ENCODE results near the gene SHISA4. TPM values are rescaled to one million over a fixed set of nuclear protein-coding genes. Genes with fewer than 3 reads are reported as not detected.

Gene SHISA4
- total and polyA plus RNA-seq, 4 experiments from 2014 or later = 0.58 to 0.94 (median 0.59) TPM; not detected in 1

GRCh38 chr1:201905234-201905890, 16.7 kb downstream of the SHISA4 start:
- no peak for DNase-seq
- no peaks in the 10 kb centered on the region for H3K36me3 ChIP-seq (ENCODE audit: insufficient read depth, low read length)
- peaks cover 0 to 1% (median 0%) of the 10 kb centered on the region in 4 donors for H3K4me1 Mint-ChIP-seq
- no peaks in the 10 kb centered on the region for H3K9me3 Mint-ChIP-seq
- no peak overlapping the region for H3K27ac Mint-ChIP-seq
- CTCF ChIA-PET (ENCODE audit: partially characterized antibody) = interaction anchor here (2.4 to 2.5 kb wide), 2 partner anchors 10 kb away, joined by 11 to 17 read pairs; no protein-coding TSS in a partner anchor
- POLR2A ChIA-PET (ENCODE audit: partially characterized antibody) = no interaction called here
- no peaks in the 10 kb centered on the region for H3K27me3 ChIP-seq (ENCODE audit: insufficient read depth, low read length)
- intact Hi-C loops (cut with micrococcal nuclease) = no loop called here
- no peak overlapping the region for H3K4me3 ChIP-seq (ENCODE audit: low read length in 2 of 2)
- H3K4me1 ChIP-seq (ENCODE audit: insufficient read depth, low read length) = no peaks in the 10 kb centered on the region
- H3K27me3 Mint-ChIP-seq = peaks cover under 1 to 1% of the 10 kb centered on the region in 2 donors
- no peak overlapping the region for H3K4me3 Mint-ChIP-seq
- no peak overlapping the region for H3K27ac ChIP-seq (ENCODE audit: low read depth, low read length)
- H3K36me3 Mint-ChIP-seq = no peaks in the 10 kb centered on the region
- no peaks in the 10 kb centered on the region for H3K9me3 ChIP-seq (ENCODE audit: control insufficient read depth in 1 of 2, low read length in 2 of 2)

- H3K27ac Mint-ChIP-seq = no peak overlapping the region
- DNase-seq = no peak
- H3K27me3 Mint-ChIP-seq = peaks cover 1 to 5% of the 10 kb centered on the region in 2 donors
- peaks cover 0 to 1% (median 0%) of the 10 kb centered on the region in 4 donors for H3K4me1 Mint-ChIP-seq
- Histone ChIP-seq H3K4me3 (ENCODE audit: low read length in 2 of 2) (no peak overlapping the region), H3K27me3 (ENCODE audit: insufficient read depth, low read length) (no peaks in the 10 kb centered on the region), H3K9me3 (ENCODE audit: control insufficient read depth in 1 of 2, low read length in 2 of 2) (no peaks in the 10 kb centered on the region), H3K36me3 (ENCODE audit: insufficient read depth, low read length) (no peaks in the 10 kb centered on the region), H3K27ac (ENCODE audit: low read depth, low read length) (no peak overlapping the region), H3K4me1 (ENCODE audit: insufficient read depth, low read length) (no peaks in the 10 kb centered on the region)
- no peaks in the 10 kb centered on the region for H3K9me3 Mint-ChIP-seq
- ChIA-PET POLR2A (ENCODE audit: partially characterized antibody) (no interaction called here), CTCF (ENCODE audit: partially characterized antibody) (interaction anchor here (2.5 kb wide), 1 partner anchor 11 kb away, joined by 17 read pairs; no protein-coding TSS in a partner anchor)
- H3K36me3 Mint-ChIP-seq = no peaks in the 10 kb centered on the region
- intact Hi-C loops (cut with micrococcal nuclease) = no loop called here
- H3K4me3 Mint-ChIP-seq = no peak overlapping the region
These were observed 17.6 kb downstream of the SHISA4 start for GRCh38 chr1:201906336-201906735.

GRCh38 chr1:201907621-201908020, 18.9 kb downstream of the SHISA4 start:
- no peak for DNase-seq
- H3K36me3 ChIP-seq (ENCODE audit: insufficient read depth, low read length) = no peaks in the 10 kb centered on the region
- intact Hi-C loops (cut with micrococcal nuclease) = no loop called here
- Mint-ChIP-seq H3K36me3 (no peaks in the 10 kb centered on the region), H3K4me3 (no peak overlapping the region), H3K27me3 (peaks cover 5% of the 10 kb centered on the region in 2 donors), H3K4me1 (peaks cover 0 to 1% (median 0%) of the 10 kb centered on the region in 4 donors), H3K9me3 (no peaks in the 10 kb centered on the region), H3K27ac (no peak overlapping the region)
- H3K27me3 ChIP-seq (ENCODE audit: insufficient read depth, low read length) = no peaks in the 10 kb centered on the region
- no peak overlapping the region for H3K27ac ChIP-seq (ENCODE audit: low read depth, low read length)
- no peaks in the 10 kb centered on the region for H3K4me1 ChIP-seq (ENCODE audit: insufficient read depth, low read length)
- ChIA-PET POLR2A (ENCODE audit: partially characterized antibody) (no interaction called here), CTCF (ENCODE audit: partially characterized antibody) (interaction anchor here (2.5 kb wide), 1 partner anchor 12 kb away, joined by 17 read pairs; no protein-coding TSS in a partner anchor)
- H3K9me3 ChIP-seq (ENCODE audit: control insufficient read depth in 1 of 2, low read length in 2 of 2) = no peaks in the 10 kb centered on the region
- no peak overlapping the region for H3K4me3 ChIP-seq (ENCODE audit: low read length in 2 of 2)

- no peak for DNase-seq
- CTCF ChIA-PET (ENCODE audit: partially characterized antibody) = interaction anchor here (1.1 to 1.9 kb wide), 2 partner anchors 16 to 34 kb away, joined by 3 to 4 read pairs; no protein-coding TSS in a partner anchor
These were observed 23.3 kb downstream of the SHISA4 start for GRCh38 chr1:201911826-201912571.

GRCh38 chr1:201912832-201913231, 24.1 kb downstream of the SHISA4 start:
- H3K27ac Mint-ChIP-seq = no peak overlapping the region
- peaks cover 0 to 2% (median 0%) of the 10 kb centered on the region in 8 donors for H3K9me3 Mint-ChIP-seq
- POLR2A ChIA-PET (ENCODE audit: partially characterized antibody) = no interaction called here
- H3K27me3 Mint-ChIP-seq = peaks cover 15 to 23% of the 10 kb centered on the region in 2 donors
- Histone ChIP-seq H3K4me1 (ENCODE audit: insufficient read depth, low read length) (no peaks in the 10 kb centered on the region), H3K27me3 (ENCODE audit: insufficient read depth, low read length) (no peaks in the 10 kb centered on the region), H3K9me3 (ENCODE audit: control insufficient read depth in 1 of 2, low read length in 2 of 2) (no peaks in the 10 kb centered on the region), H3K4me3 (ENCODE audit: low read length in 2 of 2) (no peak overlapping the region), H3K27ac (ENCODE audit: low read depth, low read length) (no peak overlapping the region), H3K36me3 (ENCODE audit: insufficient read depth, low read length) (no peaks in the 10 kb centered on the region)
- H3K4me1 Mint-ChIP-seq = peaks cover 0 to 7% (median 1%) of the 10 kb centered on the region in 4 donors
- H3K36me3 Mint-ChIP-seq = no peaks in the 10 kb centered on the region
- CTCF ChIA-PET (ENCODE audit: partially characterized antibody) = interaction anchor here (1.1 to 1.9 kb wide), 2 partner anchors 17 to 35 kb away, joined by 3 to 4 read pairs; no protein-coding TSS in a partner anchor
- no peak for DNase-seq
- intact Hi-C loops (cut with micrococcal nuclease) = no loop called here
- no peak overlapping the region for H3K4me3 Mint-ChIP-seq

More at GRCh38 chr1:201911826-201912571, 23.3 kb downstream of the SHISA4 start:
- Mint-ChIP-seq H3K36me3 (no peaks in the 10 kb centered on the region), H3K9me3 (peaks cover 0 to 2% (median 0%) of the 10 kb centered on the region in 8 donors), H3K27ac (no peak overlapping the region), H3K27me3 (peaks cover 15 to 23% of the 10 kb centered on the region in 2 donors), H3K4me3 (no peak overlapping the region), H3K4me1 (peaks cover 0 to 7% (median 1%) of the 10 kb centered on the region in 4 donors)
- POLR2A ChIA-PET (ENCODE audit: partially characterized antibody) = no interaction called here
- no peaks in the 10 kb centered on the region for H3K4me1 ChIP-seq (ENCODE audit: insufficient read depth, low read length)
- intact Hi-C loops (cut with micrococcal nuclease) = no loop called here
- no peaks in the 10 kb centered on the region for H3K36me3 ChIP-seq (ENCODE audit: insufficient read depth, low read length)
- H3K27me3 ChIP-seq (ENCODE audit: insufficient read depth, low read length) = no peaks in the 10 kb centered on the region
- H3K27ac ChIP-seq (ENCODE audit: low read depth, low read length) = no peak overlapping the region
- H3K4me3 ChIP-seq (ENCODE audit: low read length in 2 of 2) = no peak overlapping the region
- no peaks in the 10 kb centered on the region for H3K9me3 ChIP-seq (ENCODE audit: control insufficient read depth in 1 of 2, low read length in 2 of 2)

GRCh38 chr1:201914456-201915235, 25.9 kb downstream of the SHISA4 start:
- H3K4me3 Mint-ChIP-seq = no peak overlapping the region
- DNase-seq = no peak
- no peaks in the 10 kb centered on the region for H3K9me3 ChIP-seq (ENCODE audit: control insufficient read depth in 1 of 2, low read length in 2 of 2)
- H3K4me1 ChIP-seq (ENCODE audit: insufficient read depth, low read length) = no peaks in the 10 kb centered on the region
- no peak overlapping the region for H3K27ac Mint-ChIP-seq
- H3K27ac ChIP-seq (ENCODE audit: low read depth, low read length) = no peak overlapping the region
- H3K4me3 ChIP-seq (ENCODE audit: low read length in 2 of 2) = no peak overlapping the region
- intact Hi-C loops (cut with micrococcal nuclease) = no loop called here
- CTCF ChIA-PET (ENCODE audit: partially characterized antibody) = interaction anchor here (1.2 kb wide), 1 partner anchor 18 kb away, joined by 3 read pairs; no protein-coding TSS in a partner anchor
- peaks cover 0 to 2% (median 0%) of the 10 kb centered on the region in 8 donors for H3K9me3 Mint-ChIP-seq
- POLR2A ChIA-PET (ENCODE audit: partially characterized antibody) = no interaction called here
- no peaks in the 10 kb centered on the region for H3K36me3 ChIP-seq (ENCODE audit: insufficient read depth, low read length)
- no peaks in the 10 kb centered on the region for H3K27me3 ChIP-seq (ENCODE audit: insufficient read depth, low read length)
- peaks cover 18 to 34% of the 10 kb centered on the region in 2 donors for H3K27me3 Mint-ChIP-seq
- H3K36me3 Mint-ChIP-seq = no peaks in the 10 kb centered on the region
- H3K4me1 Mint-ChIP-seq = peaks cover 0 to 7% (median 1%) of the 10 kb centered on the region in 4 donors

All from CD4-positive, alpha-beta memory T cell (primary cell).